Measurements from ENCODE around the gene NBEA.

Gene NBEA

GRCh38 chr13:35648201-35648600, 706.1 kb downstream of the NBEA start:
- no peaks in the 10 kb centered on the region for H3K27me3 ChIP-seq (replicated peaks in 2 of 5; ENCODE audit: control insufficient read depth in 4 of 5, insufficient read depth in 5 of 5, low read length in 4 of 5)
- no peak overlapping the region for H3K27ac ChIP-seq (ENCODE audit: insufficient read depth in 1 of 2, low read depth in 1 of 2, low read length in 2 of 2, poor library complexity in 1 of 2, severe bottlenecking in 2 of 2)
- no CpG with 5 or more reads among the region's 4 CpGs for WGBS (ENCODE audit: insufficient coverage)
- ChIA-PET POLR2A (interaction anchor here (0.7 kb wide), 1 partner anchor 1483 kb away, joined by 3 read pairs; no protein-coding TSS in a partner anchor), CTCF (no interaction called here)
- H3K4me3 ChIP-seq (ENCODE audit: control insufficient read depth in 1 of 7, extremely low read depth in 1 of 7, insufficient read depth in 4 of 7, low read depth in 2 of 7, low read length in 6 of 7), result no peak overlapping the region
- H3K36me3 ChIP-seq (ENCODE audit: control insufficient read depth in 4 of 4, insufficient read depth in 4 of 4, low read length in 3 of 4), result no peaks in the 10 kb centered on the region
- H3K4me1 ChIP-seq (ENCODE audit: control extremely low read depth in 1 of 4, control insufficient read depth in 4 of 4, insufficient read depth in 4 of 4, low read length in 3 of 4), result no peaks in the 10 kb centered on the region
- H3K9me3 ChIP-seq (ENCODE audit: control extremely low read depth in 1 of 5, control insufficient read depth in 4 of 5, insufficient read depth in 2 of 5, low read depth in 1 of 5, low read length in 4 of 5), result no peaks in the 10 kb centered on the region
- DNase-seq, result no peak

GRCh38 chr13:35649162-35649561, 707.1 kb downstream of the NBEA start:
- Histone ChIP-seq H3K9me3 (ENCODE audit: control extremely low read depth in 1 of 5, control insufficient read depth in 4 of 5, insufficient read depth in 2 of 5, low read depth in 1 of 5, low read length in 4 of 5) (no peaks in the 10 kb centered on the region), H3K27ac (ENCODE audit: insufficient read depth in 1 of 2, low read depth in 1 of 2, low read length in 2 of 2, poor library complexity in 1 of 2, severe bottlenecking in 2 of 2) (no peak overlapping the region), H3K4me3 (ENCODE audit: control insufficient read depth in 1 of 7, extremely low read depth in 1 of 7, insufficient read depth in 4 of 7, low read depth in 2 of 7, low read length in 6 of 7) (no peak overlapping the region), H3K27me3 (replicated peaks in 2 of 5; ENCODE audit: control insufficient read depth in 4 of 5, insufficient read depth in 5 of 5, low read length in 4 of 5) (no peaks in the 10 kb centered on the region), H3K36me3 (ENCODE audit: control insufficient read depth in 4 of 4, insufficient read depth in 4 of 4, low read length in 3 of 4) (peaks cover 0 to 2% (median 0%) of the 10 kb centered on the region in 4 experiments), H3K4me1 (ENCODE audit: control extremely low read depth in 1 of 4, control insufficient read depth in 4 of 4, insufficient read depth in 4 of 4, low read length in 3 of 4) (no peaks in the 10 kb centered on the region)
- WGBS (ENCODE audit: insufficient coverage), result 96% methylated on average over 3 of the region's 4 CpGs
- ChIA-PET CTCF (no interaction called here), POLR2A (no interaction called here)
- no peak for DNase-seq

GRCh38 chr13:35659796-35660195, 717.7 kb downstream of the NBEA start:
- Histone ChIP-seq H3K27me3 (replicated peaks in 2 of 5; ENCODE audit: control insufficient read depth in 4 of 5, insufficient read depth in 5 of 5, low read length in 4 of 5) (no peaks in the 10 kb centered on the region), H3K27ac (ENCODE audit: insufficient read depth in 1 of 2, low read depth in 1 of 2, low read length in 2 of 2, poor library complexity in 1 of 2, severe bottlenecking in 2 of 2) (no peak overlapping the region), H3K4me1 (ENCODE audit: control extremely low read depth in 1 of 4, control insufficient read depth in 4 of 4, insufficient read depth in 4 of 4, low read length in 3 of 4) (no peaks in the 10 kb centered on the region), H3K36me3 (ENCODE audit: control insufficient read depth in 4 of 4, insufficient read depth in 4 of 4, low read length in 3 of 4) (no peaks in the 10 kb centered on the region), H3K4me3 (ENCODE audit: control insufficient read depth in 1 of 7, extremely low read depth in 1 of 7, insufficient read depth in 4 of 7, low read depth in 2 of 7, low read length in 6 of 7) (no peak overlapping the region), H3K9me3 (ENCODE audit: control extremely low read depth in 1 of 5, control insufficient read depth in 4 of 5, insufficient read depth in 2 of 5, low read depth in 1 of 5, low read length in 4 of 5) (no peaks in the 10 kb centered on the region)
- POLR2A ChIA-PET, result no interaction called here
- CTCF ChIA-PET, result interaction anchor here (1.3 to 1.4 kb wide), 2 partner anchors 9 to 28 kb away, joined by 3 to 5 read pairs; no protein-coding TSS in a partner anchor
- DNase-seq, result no peak
- WGBS (ENCODE audit: insufficient coverage), result 100% methylated on average over 1 of the region's 4 CpGs

- POLR2A ChIA-PET, result no interaction called here
- no peak overlapping the region for H3K27ac ChIP-seq (ENCODE audit: insufficient read depth in 1 of 2, low read depth in 1 of 2, low read length in 2 of 2, poor library complexity in 1 of 2, severe bottlenecking in 2 of 2)
- no peaks in the 10 kb centered on the region for H3K27me3 ChIP-seq (replicated peaks in 2 of 5; ENCODE audit: control insufficient read depth in 4 of 5, insufficient read depth in 5 of 5, low read length in 4 of 5)
- H3K36me3 ChIP-seq (ENCODE audit: control insufficient read depth in 4 of 4, insufficient read depth in 4 of 4, low read length in 3 of 4), result peaks cover 0 to 3% (median 0%) of the 10 kb centered on the region in 4 experiments
- no peak overlapping the region for H3K4me3 ChIP-seq (ENCODE audit: control insufficient read depth in 1 of 7, extremely low read depth in 1 of 7, insufficient read depth in 4 of 7, low read depth in 2 of 7, low read length in 6 of 7)
- no peaks in the 10 kb centered on the region for H3K4me1 ChIP-seq (ENCODE audit: control extremely low read depth in 1 of 4, control insufficient read depth in 4 of 4, insufficient read depth in 4 of 4, low read length in 3 of 4)
- no peak for DNase-seq
- no peaks in the 10 kb centered on the region for H3K9me3 ChIP-seq (ENCODE audit: control extremely low read depth in 1 of 5, control insufficient read depth in 4 of 5, insufficient read depth in 2 of 5, low read depth in 1 of 5, low read length in 4 of 5)
- WGBS (ENCODE audit: insufficient coverage), result 97% methylated on average over 5 of the region's 7 CpGs
- CTCF ChIA-PET, result no interaction called here
Observed at GRCh38 chr13:35664747-35665146, 722.7 kb downstream of the NBEA start.

- Histone ChIP-seq H3K4me1 (ENCODE audit: control extremely low read depth in 1 of 4, control insufficient read depth in 4 of 4, insufficient read depth in 4 of 4, low read length in 3 of 4) (no peaks in the 10 kb centered on the region), H3K36me3 (ENCODE audit: control insufficient read depth in 4 of 4, insufficient read depth in 4 of 4, low read length in 3 of 4) (peaks cover 0 to 3% (median under 1%) of the 10 kb centered on the region in 4 experiments), H3K27ac (ENCODE audit: insufficient read depth in 1 of 2, low read depth in 1 of 2, low read length in 2 of 2, poor library complexity in 1 of 2, severe bottlenecking in 2 of 2) (no peak overlapping the region), H3K9me3 (ENCODE audit: control extremely low read depth in 1 of 5, control insufficient read depth in 4 of 5, insufficient read depth in 2 of 5, low read depth in 1 of 5, low read length in 4 of 5) (no peaks in the 10 kb centered on the region), H3K4me3 (ENCODE audit: control insufficient read depth in 1 of 7, extremely low read depth in 1 of 7, insufficient read depth in 4 of 7, low read depth in 2 of 7, low read length in 6 of 7) (no peak overlapping the region), H3K27me3 (replicated peaks in 2 of 5; ENCODE audit: control insufficient read depth in 4 of 5, insufficient read depth in 5 of 5, low read length in 4 of 5) (no peaks in the 10 kb centered on the region)
- 96% methylated on average over 3 of the region's 4 CpGs for WGBS (ENCODE audit: insufficient coverage)
- ChIA-PET CTCF (no interaction called here), POLR2A (no interaction called here)
- no peak for DNase-seq
Observed at GRCh38 chr13:35669321-35669720, 727.3 kb downstream of the NBEA start.

GRCh38 chr13:35672611-35673010, 730.5 kb downstream of the NBEA start:
- POLR2A ChIA-PET, result no interaction called here
- H3K27me3 ChIP-seq (replicated peaks in 2 of 5; ENCODE audit: control insufficient read depth in 4 of 5, insufficient read depth in 5 of 5, low read length in 4 of 5), result no peaks in the 10 kb centered on the region
- CTCF ChIA-PET, result no interaction called here
- no peaks in the 10 kb centered on the region for H3K4me1 ChIP-seq (ENCODE audit: control extremely low read depth in 1 of 4, control insufficient read depth in 4 of 4, insufficient read depth in 4 of 4, low read length in 3 of 4)
- H3K9me3 ChIP-seq (ENCODE audit: control extremely low read depth in 1 of 5, control insufficient read depth in 4 of 5, insufficient read depth in 2 of 5, low read depth in 1 of 5, low read length in 4 of 5), result peaks cover 0 to 2% (median 0%) of the 10 kb centered on the region in 5 experiments
- DNase-seq, result no peak
- peaks cover 0 to 3% (median under 1%) of the 10 kb centered on the region in 4 experiments for H3K36me3 ChIP-seq (ENCODE audit: control insufficient read depth in 4 of 4, insufficient read depth in 4 of 4, low read length in 3 of 4)
- H3K27ac ChIP-seq (ENCODE audit: insufficient read depth in 1 of 2, low read depth in 1 of 2, low read length in 2 of 2, poor library complexity in 1 of 2, severe bottlenecking in 2 of 2), result no peak overlapping the region
- 100% methylated on average over 4 of the region's 6 CpGs for whole genome bisulfite sequencing (ENCODE audit: insufficient coverage)
- H3K4me3 ChIP-seq (ENCODE audit: control insufficient read depth in 1 of 7, extremely low read depth in 1 of 7, insufficient read depth in 4 of 7, low read depth in 2 of 7, low read length in 6 of 7), result no peak overlapping the region

GRCh38 chr13:35675651-35676050, 733.6 kb downstream of the NBEA start:
- Histone ChIP-seq H3K36me3 (ENCODE audit: control insufficient read depth in 4 of 4, insufficient read depth in 4 of 4, low read length in 3 of 4) (peaks cover 0 to 2% (median 0%) of the 10 kb centered on the region in 4 experiments), H3K4me3 (ENCODE audit: control insufficient read depth in 1 of 7, extremely low read depth in 1 of 7, insufficient read depth in 4 of 7, low read depth in 2 of 7, low read length in 6 of 7) (no peak overlapping the region), H3K4me1 (ENCODE audit: control extremely low read depth in 1 of 4, control insufficient read depth in 4 of 4, insufficient read depth in 4 of 4, low read length in 3 of 4) (no peaks in the 10 kb centered on the region), H3K27me3 (replicated peaks in 2 of 5; ENCODE audit: control insufficient read depth in 4 of 5, insufficient read depth in 5 of 5, low read length in 4 of 5) (no peaks in the 10 kb centered on the region), H3K9me3 (ENCODE audit: control extremely low read depth in 1 of 5, control insufficient read depth in 4 of 5, insufficient read depth in 2 of 5, low read depth in 1 of 5, low read length in 4 of 5) (peaks cover 0 to 2% (median 0%) of the 10 kb centered on the region in 5 experiments), H3K27ac (ENCODE audit: insufficient read depth in 1 of 2, low read depth in 1 of 2, low read length in 2 of 2, poor library complexity in 1 of 2, severe bottlenecking in 2 of 2) (no peak overlapping the region)
- no peak for DNase-seq
- CTCF ChIA-PET, result no interaction called here
- POLR2A ChIA-PET, result no interaction called here
- 100% methylated on average over 3 of the region's 4 CpGs for WGBS (ENCODE audit: insufficient coverage)

Data from common myeloid progenitor, CD34-positive (primary cell).